HG03442 (cell line): ENCODE data around the gene OR51Q1.

Experiments
- ATAC-seq: cut with Tn5 transposase; IDR thresholded peaks from one replicate; pipeline ENCODE4 v1.9.1; 2021; ENCODE audit warnings: mild to moderate bottlenecking, moderate library complexity; ENCODE audit not compliant: unreplicated experiment

The OR51Q1 gene, protein sequence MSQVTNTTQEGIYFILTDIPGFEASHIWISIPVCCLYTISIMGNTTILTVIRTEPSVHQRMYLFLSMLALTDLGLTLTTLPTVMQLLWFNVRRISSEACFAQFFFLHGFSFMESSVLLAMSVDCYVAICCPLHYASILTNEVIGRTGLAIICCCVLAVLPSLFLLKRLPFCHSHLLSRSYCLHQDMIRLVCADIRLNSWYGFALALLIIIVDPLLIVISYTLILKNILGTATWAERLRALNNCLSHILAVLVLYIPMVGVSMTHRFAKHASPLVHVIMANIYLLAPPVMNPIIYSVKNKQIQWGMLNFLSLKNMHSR

DNA sequence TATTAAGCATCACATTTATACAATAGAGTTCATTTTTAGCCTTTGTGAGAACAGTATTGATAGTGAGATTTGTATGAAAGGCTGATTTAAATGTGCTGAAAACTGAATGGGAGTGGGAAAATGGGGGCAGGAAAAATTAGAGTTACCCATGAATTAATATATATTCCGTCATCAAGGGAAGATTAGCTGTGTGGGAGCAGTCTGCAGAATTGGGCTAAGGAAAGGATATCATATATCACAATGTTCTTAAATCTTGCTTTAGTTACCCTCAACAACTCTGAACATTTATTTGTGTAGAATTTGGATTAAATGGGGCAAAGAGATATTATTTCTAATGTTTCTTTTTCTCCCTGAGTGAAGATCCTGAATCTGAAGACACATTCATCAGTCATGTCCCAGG is at the start of gene OR51Q1:
TSS of gene OR51Q1 (plus strand) at position 301 of the 400 bp plus-strand sequence. CDS start at position 391, 90 bp downstream.
- ATAC-seq, result no peak

DNA sequence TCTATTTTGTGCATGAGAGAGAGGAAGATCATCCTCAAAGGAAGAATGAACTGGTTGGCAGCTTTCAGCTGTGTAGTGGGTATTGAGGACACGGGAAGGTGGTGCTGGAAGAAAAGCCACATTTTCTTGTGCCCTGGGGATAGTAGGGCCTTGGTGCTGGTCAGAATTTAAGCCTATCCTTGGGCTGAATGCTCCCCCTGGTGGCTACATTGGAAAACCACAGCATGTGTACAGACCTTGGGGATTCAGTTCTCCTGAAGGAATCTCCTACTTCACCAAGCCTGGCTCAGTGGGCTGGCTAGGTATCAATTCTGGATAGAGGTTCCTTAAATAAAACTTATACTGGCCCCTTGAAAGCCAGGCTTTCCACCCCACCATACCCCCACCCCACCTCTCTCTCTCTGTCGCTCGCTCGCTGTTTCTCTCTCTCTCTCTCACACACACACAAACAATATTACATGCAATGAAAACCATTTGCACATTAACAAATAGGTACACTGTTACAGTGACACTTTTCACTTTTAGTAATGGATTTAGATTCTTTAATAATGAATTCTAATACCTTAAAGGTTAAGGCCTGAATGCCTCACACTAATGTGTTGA is 41.1 kb upstream of the OR51Q1 start:
- peak; percentile 79 for ATAC-seq

DNA sequence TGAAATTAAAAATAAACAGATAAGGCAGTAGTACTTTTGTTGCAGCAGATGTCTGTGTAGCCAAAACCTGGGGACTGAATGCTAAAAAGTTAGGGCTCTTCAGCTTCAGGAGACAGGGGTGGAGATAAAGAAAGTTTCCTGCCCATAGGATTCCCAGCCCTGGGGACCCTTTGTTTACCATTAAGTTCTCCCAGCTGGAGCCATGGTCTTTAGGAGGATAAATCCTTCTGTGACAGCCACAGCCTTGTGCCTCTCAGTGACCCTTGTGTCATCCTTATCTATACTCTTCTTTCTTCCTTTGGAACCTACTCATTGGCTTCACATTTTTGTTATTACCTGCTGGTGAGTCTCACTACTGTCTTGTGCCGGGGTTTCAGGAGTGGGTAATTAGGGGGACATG is 38.3 kb upstream of the OR51Q1 start, which contains the start of gene OR51M1:
TSS of gene OR51M1 (plus strand) at position 237 of the 400 bp plus-strand sequence. CDS start 5,587 bp downstream, outside the sequence.
- no peak for ATAC-seq

DNA sequence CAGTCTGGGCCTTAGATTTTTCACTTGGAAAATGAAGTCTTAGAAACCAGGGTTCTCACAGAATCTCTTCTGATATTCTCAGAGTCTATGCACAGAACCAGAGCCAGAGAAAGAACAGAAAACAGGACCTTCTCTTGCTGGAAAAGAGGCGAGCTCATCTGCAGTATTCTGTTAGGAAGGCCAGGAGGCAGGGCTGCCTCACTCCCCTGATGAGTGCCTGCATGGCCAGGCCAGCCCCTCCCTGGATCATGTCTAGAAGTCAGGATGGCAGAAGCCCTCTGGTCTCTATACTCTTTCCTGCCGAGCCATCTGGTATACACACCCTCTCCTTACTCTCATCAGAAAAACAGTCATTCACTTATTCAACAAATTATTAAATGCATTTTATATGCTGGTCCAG is 37.6 kb upstream of the OR51Q1 start:
- ATAC-seq, result no peak

DNA sequence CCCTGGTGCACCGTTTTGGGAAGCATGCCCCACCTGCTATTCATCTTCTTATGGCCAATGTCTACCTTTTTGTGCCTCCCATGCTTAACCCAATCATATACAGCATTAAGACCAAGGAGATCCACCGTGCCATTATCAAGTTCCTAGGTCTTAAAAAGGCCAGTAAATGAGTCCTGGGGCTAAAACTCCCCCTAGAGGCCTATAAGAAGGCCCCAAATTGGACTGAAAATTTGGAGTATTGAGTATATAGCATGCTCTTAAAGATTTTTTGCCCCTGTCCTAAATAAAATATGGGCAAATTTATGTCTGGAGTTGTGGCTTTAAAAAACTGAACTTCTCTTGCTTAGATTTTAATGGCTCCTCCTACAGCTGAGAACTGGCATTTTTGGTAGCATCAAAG is 31.7 kb upstream of the OR51Q1 start:
- no peak for ATAC-seq

DNA sequence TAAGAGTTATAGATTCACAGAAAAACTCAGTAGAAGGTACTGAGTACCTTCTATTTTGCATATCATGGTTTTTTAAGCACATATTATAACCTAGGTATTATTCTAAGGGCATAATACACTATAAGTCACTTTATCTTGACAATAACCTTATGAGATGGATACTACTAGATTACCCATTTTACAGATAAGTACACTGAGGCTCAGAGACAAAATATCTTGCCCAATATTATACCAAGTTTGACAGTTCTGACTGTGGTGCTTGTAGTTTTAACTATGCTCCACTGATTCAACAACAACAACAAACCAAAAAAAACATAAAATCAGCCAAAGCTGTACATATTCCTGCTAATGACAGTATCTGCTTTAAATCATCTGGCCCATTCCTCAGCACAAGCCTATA is 27.8 kb upstream of the OR51Q1 start:
- no peak for ATAC-seq

DNA sequence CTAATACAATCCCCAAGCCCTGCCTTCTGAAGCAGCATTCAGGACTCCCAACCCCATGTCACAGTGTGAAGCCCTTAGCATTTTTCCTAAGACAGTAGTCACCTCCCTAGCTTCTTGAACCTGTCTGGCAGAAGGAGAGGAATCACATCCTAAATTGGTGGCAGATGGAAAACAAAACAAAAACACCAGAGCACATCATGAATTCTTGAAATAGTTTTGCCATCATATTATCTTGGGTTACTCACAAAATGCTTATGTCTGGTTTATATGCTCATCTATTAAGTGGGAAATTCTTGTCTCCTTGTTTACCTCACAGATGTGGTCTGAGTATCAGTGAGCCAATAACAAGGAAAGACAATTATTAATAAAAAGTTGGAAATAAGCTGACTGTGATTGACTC is 23.0 kb upstream of the OR51Q1 start:
- ATAC-seq, result no peak

DNA sequence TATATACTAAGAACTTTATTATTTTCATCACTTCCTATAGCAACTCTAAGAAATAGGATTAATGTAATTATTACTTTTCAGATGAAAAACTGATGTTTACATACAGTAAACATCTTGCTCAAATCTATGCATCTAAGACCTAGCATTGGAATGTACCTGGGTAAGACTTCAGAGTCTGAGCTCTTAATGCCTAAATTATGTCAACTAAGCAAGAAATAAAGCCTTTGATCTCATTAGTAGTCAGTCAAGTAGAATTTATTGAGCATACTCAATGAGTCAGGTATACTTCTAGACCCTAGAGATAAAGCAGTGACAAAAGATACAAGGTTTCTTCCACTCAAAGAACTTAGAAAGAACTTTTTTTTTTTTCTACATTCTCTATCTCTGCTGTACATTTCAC is 16.7 kb upstream of the OR51Q1 start:
- ATAC-seq, result no peak

DNA sequence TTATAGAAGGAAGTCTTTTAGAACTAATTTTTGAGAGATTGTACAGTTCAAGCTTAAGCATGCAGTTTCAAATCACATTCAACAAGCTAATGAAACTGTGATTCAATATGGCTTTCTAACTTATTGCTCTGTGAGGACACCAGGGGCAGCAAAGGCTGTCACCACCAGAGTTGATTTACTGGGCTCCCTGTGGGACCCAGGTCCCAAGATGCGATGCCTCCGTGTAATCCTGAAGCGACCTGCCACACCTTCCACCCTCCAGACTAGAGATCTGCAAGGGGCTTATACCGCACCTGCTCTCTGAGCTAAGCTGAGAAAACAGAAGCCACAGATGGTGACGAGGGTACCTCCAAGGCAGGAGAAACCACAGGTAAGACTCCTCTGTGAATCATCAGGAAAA is 918 bp upstream of the OR51Q1 start:
- no peak for ATAC-seq

DNA sequence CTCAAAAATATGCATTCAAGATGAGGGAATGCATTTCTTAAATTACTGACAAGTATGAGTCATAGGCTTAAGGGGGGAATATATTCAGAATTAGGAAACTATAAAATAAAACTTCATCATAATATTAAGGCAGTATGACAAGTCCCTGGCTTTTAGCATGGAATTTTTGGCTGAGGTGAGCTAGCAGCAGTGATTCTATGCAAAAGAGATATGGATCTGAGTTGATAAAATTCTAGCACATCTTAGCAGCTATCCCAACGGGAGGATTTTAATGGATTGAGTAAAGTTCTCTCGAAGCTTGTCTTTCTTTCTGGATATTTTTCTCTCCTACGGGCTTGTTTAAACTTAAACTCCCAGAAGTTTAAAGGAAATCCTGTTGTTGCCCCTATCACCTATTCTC is 1.2 kb downstream of the OR51Q1 start:
- no peak for ATAC-seq

DNA sequence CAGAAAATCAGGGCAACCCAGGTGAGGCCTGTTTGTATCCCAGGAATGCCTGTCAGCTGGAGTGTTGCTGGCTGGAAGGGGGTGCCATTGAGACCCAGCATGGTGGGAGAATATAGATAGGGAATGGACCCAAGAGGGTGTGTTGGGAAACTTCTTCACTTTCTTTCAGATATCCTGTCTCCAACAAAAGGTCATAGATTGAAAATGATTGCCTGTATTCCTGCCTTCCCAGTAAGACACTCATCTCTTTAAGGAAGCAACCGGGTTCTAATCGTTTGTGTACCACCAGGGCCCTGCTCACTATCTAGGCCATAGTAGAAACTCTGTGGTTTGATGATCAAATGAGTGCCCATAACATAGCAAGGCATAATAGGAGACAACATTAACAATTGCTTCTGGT is 19.5 kb downstream of the OR51Q1 start, which contains the start of gene OR51I1:
TSS of gene OR51I1 (minus strand) at position 101 of the 400 bp plus-strand sequence. CDS start at position 101, 0 bp downstream.
- no peak for ATAC-seq

DNA sequence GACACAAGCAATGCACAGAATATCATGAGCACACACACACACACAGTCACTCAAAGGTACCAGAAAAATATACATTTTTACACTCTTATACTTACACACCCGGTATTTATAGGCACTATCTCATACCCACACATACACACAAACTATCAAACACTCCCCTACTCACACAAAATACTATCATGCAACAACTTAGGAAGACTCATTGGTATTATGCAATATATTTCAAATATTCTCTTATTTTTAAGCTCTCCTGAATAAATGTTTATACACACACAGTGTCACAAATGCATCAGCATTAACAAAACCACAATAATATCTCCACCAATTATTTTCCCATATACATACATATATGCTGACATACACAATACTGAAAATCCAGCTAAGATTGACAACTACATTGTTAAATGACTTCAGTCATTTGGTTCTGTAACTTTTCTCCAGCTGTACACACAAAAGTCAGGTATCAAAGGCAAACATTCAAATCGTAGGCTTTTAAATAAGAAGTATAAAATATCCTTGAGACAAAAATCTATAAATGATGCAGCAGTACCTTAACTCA is 22.0 kb downstream of the OR51Q1 start:
- no peak for ATAC-seq

DNA sequence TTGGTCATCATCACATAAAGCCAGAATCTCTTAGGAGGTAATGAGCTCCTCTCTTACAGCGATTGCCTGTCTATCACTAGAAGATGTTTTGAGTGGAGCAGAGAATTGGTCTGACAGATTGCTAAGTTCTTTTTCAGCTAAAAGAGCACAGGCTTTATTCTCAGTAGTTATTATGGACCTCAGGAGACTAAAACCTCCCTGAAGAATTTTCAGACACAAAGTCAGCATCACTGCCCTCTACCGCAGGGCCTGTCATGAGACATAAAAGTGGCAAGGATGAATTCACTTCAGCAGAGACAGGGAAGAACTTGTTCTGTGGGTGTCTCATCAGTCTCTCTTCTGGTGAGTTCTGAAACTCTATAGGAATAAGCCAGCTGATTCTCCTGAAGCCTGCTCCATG is 27.1 kb downstream of the OR51Q1 start, which contains the start of gene OR51I2:
TSS of gene OR51I2 (plus strand) at position 301 of the 400 bp plus-strand sequence. CDS start 4,166 bp downstream, outside the sequence.
- no peak for ATAC-seq

DNA sequence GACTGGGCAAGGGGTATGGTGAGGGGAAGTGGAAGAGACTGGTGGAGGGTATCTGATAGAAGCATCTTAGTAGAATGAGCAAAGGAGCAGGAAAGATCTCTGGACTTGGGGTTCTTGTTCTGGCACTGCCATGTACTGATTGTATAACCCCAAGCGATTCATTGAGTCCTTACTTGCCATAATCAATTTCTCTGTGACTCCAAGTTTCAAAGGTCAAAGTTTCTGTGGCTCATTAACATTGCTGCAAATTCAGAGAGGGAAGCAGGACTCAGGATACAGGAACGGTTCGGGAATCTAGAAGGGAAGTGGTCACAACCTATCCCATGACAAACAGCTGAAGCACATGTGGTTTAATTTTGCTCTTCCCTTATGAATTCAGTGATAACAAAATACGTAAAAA is 27.5 kb downstream of the OR51Q1 start:
- no peak for ATAC-seq

DNA sequence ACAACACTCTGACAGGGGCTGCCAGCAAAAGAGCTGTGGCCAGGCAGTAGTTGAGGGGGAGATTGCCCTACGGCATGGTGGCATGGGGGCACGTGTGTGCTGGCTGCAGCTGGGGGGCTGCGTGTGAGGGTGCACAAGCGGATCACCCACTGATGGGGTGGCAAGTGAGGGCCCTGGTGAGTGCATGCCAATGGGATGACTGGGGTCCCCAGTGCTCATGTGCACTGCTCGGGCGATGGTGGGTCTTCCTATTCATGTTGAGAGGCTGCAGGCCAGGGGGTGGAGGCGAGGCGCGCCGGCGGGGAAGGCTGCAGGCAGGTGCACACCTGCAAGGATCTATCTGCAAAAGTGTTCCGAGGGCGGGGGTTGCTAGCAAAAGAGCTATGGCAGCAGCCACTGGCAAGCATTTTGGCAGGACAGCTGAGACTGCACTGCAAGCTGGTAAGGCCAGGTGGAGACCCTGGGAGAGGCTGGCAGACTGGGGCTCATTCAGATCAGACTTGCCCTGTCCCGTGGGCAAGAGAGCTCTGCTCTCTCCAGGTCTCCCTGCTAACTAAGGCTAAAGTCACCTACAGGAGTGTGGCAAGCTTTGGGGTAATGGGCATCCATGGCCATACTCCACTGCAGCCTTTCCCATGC is 39.2 kb downstream of the OR51Q1 start:
- ATAC-seq, result no peak

DNA sequence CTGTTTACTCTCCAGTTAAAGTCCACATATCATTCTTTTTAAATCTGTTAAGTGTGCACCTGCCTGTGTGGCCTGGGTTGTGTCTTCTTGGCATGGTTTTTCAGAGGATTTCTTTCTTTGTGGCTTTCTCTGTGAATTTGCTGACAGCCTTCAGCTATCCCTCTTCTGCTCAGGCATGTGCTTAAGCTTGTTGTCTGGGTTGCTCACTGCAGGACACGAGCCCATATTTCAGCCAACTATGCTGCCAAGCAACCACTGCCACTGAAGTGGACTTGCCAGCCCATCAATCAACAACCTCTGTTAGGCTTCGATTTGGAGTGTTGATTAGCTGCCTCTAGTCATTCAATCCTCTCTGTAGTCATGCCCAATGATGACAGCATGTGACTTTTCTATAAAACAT is 45.6 kb downstream of the OR51Q1 start:
- no peak for ATAC-seq
